IMR-90 (cell line): Measurements from ENCODE around the gene MRPL20. TPM values are rescaled to one million over a fixed set of nuclear protein-coding genes. Genes with fewer than 3 reads are reported as not detected.

Experiments
- ATAC-seq: fragments of 200-7000 bp; cut with Tn5 transposase; 2 replicates; pipeline ENCODE4 v1.9.1; 2020; ENCODE audit warnings: low read depth, mild to moderate bottlenecking, moderate library complexity
- BruUV-seq: library from RNA; stranded (reverse); fragments of 400-500 nt; replicated peaks from 2 replicates; lab custom pipeline; 2021; lab: Mats Ljungman, UMichigan
- CTCF ChIA-PET: fragments of 300-600 bp; formaldehyde crosslinking; extraction: SDS; loops from one replicate; lab custom pipeline; 2021; ENCODE audit warnings: antibody characterized with exemption; lab: Yijun Ruan, JAX
- POLR2A ChIA-PET: fragments of 300-600 bp; sonication (Branson Sonifier 250); formaldehyde crosslinking; loops from one replicate; lab custom pipeline; 2022; ENCODE audit warnings: antibody characterized with exemption; ENCODE audit not compliant: unreplicated experiment; lab: Charles Lee
- DNase-seq: peaks from one replicate; pipeline ENCODE4 v3.0.0; 2013
- H2AFZ ChIP-seq: replicated peaks from 2 replicates; pipeline ENCODE3; 2013; ENCODE audit warnings: low read length, mild to moderate bottlenecking; ENCODE audit not compliant: poor library complexity
- H2AK5ac ChIP-seq: 2 replicates; pipeline ENCODE4 v1.6.1; 2013; ENCODE audit warnings: low read depth, low read length, inconsistent platforms
- H2AK9ac ChIP-seq: replicated peaks from 2 replicates; pipeline ENCODE3; 2013; ENCODE audit warnings: mild to moderate bottlenecking, low read depth, low read length, moderate library complexity; ENCODE audit not compliant: poor library complexity
- H2BK120ac ChIP-seq: 2 replicates; pipeline ENCODE4 v1.6.1; 2013; ENCODE audit warnings: low read depth, low read length, inconsistent platforms
- H2BK15ac ChIP-seq: 3 replicates; pipeline ENCODE4 v1.6.1; 2013; ENCODE audit warnings: low read depth, low read length, inconsistent platforms
- H2BK20ac ChIP-seq: 2 replicates; pipeline ENCODE4 v1.6.1; 2013; ENCODE audit warnings: low read depth, mild to moderate bottlenecking, inconsistent platforms, low read length, moderate library complexity
- H2BK5ac ChIP-seq: 2 replicates; pipeline ENCODE4 v1.6.1; 2013; ENCODE audit warnings: mild to moderate bottlenecking, low read depth, low read length, inconsistent platforms; ENCODE audit not compliant: poor library complexity, severe bottlenecking
- H3K14ac ChIP-seq: replicated peaks from 2 replicates; pipeline ENCODE4 v1.6.1; 2013; ENCODE audit warnings: low read depth, low read length, inconsistent platforms
- H3K18ac ChIP-seq: 2 replicates; pipeline ENCODE4 v1.6.1; 2013; ENCODE audit warnings: low read depth, low read length, control low read depth
- H3K23ac ChIP-seq: 2 replicates; pipeline ENCODE4 v1.6.1; 2013; ENCODE audit warnings: low read depth, low read length, inconsistent platforms
- H3K27ac ChIP-seq: 2 replicates; pipeline ENCODE4 v1.5.1; 2013; ENCODE audit warnings: mild to moderate bottlenecking, control low read depth, low read length; ENCODE audit not compliant: insufficient read depth
- H3K27me3 ChIP-seq: 2 replicates; pipeline ENCODE4 v1.6.1; 2013; ENCODE audit warnings: low read length; ENCODE audit not compliant: control insufficient read depth, insufficient read depth
- H3K36me3 ChIP-seq: 2 replicates; pipeline ENCODE4 v1.6.1; 2013; ENCODE audit warnings: low read length, mixed read lengths; ENCODE audit not compliant: control insufficient read depth, insufficient read depth
- H3K4ac ChIP-seq: 2 replicates; pipeline ENCODE4 v1.6.1; 2013; ENCODE audit warnings: low read depth, low read length, inconsistent platforms
- H3K4me1 ChIP-seq: 2 replicates; pipeline ENCODE4 v1.6.1; 2013; ENCODE audit warnings: low read length, mixed read lengths; ENCODE audit not compliant: control insufficient read depth, insufficient read depth
- H3K4me2 ChIP-seq: 2 replicates; pipeline ENCODE4 v1.6.1; 2013; ENCODE audit warnings: low read depth, mild to moderate bottlenecking, control low read depth, low read length, moderate library complexity
- H3K4me3 ChIP-seq: 2 replicates; pipeline ENCODE4 v1.5.1; 2013; ENCODE audit warnings: low read depth, mild to moderate bottlenecking, control low read depth, low read length, moderate library complexity; ENCODE audit not compliant: insufficient read depth
- H3K56ac ChIP-seq: 2 replicates; pipeline ENCODE4 v1.6.1; 2013; ENCODE audit warnings: low read length, inconsistent platforms; ENCODE audit not compliant: insufficient read depth; ENCODE audit errors: extremely low read depth
- H3K79me1 ChIP-seq, 2 experiments: 2 replicates each; pipeline ENCODE4 v1.6.1; 2013; ENCODE audit warnings: low read length in 2 of 2, inconsistent platforms in 1 of 2, low read depth in 1 of 2
- H3K9ac ChIP-seq: 2 replicates; pipeline ENCODE4 v1.6.1; 2013; ENCODE audit warnings: low read depth, low read length, control low read depth
- H3K9me1 ChIP-seq: 2 replicates; pipeline ENCODE4 v1.6.1; 2013; ENCODE audit warnings: low read length, inconsistent platforms; ENCODE audit not compliant: insufficient read depth
- H3K9me3 ChIP-seq: 2 replicates; pipeline ENCODE4 v1.6.1; 2013; ENCODE audit warnings: low read length; ENCODE audit not compliant: control insufficient read depth, insufficient read depth
- H4K20me1 ChIP-seq: 2 replicates; pipeline ENCODE4 v1.6.1; 2013; ENCODE audit warnings: low read length, inconsistent platforms; ENCODE audit not compliant: insufficient read depth
- H4K5ac ChIP-seq: 2 replicates; pipeline ENCODE4 v1.6.1; 2013; ENCODE audit warnings: mild to moderate bottlenecking, low read depth, low read length, control low read depth
- H4K8ac ChIP-seq, 2 experiments: 2 replicates each; pipeline ENCODE4 v1.6.1; 2013; ENCODE audit warnings: low read depth in 2 of 2, low read length in 2 of 2, control low read depth in 1 of 2, inconsistent platforms in 1 of 2
- H4K91ac ChIP-seq: 2 replicates; pipeline ENCODE4 v1.6.1; 2013; ENCODE audit warnings: low read depth, low read length, inconsistent platforms; ENCODE audit not compliant: insufficient read depth
- BHLHE40 ChIP-seq: fragments of 150-350 bp; IDR thresholded peaks from 2 replicates; pipeline ENCODE4 v1.6.1; 2016; ENCODE audit warnings: mild to moderate bottlenecking, low read depth, low read length
- CHD1 ChIP-seq: IDR thresholded peaks from 2 replicates; pipeline ENCODE4 v1.6.1; 2012; ENCODE audit warnings: low read depth, low read length, improper control_type of control experiment
- FOS ChIP-seq: fragments of 150-350 bp; IDR thresholded peaks from 2 replicates; pipeline ENCODE4 v1.6.1; 2016; ENCODE audit warnings: low read depth, low read length
- MAFK ChIP-seq: IDR thresholded peaks from 2 replicates; pipeline ENCODE4 v1.6.1; 2012; ENCODE audit warnings: low read depth, low read length, improper control_type of control experiment
- MAZ ChIP-seq: IDR thresholded peaks from 2 replicates; pipeline ENCODE4 v1.6.1; 2012; ENCODE audit warnings: low read depth, mild to moderate bottlenecking, low read length, improper control_type of control experiment, moderate library complexity, borderline replicate concordance
- MXI1 ChIP-seq: IDR thresholded peaks from 2 replicates; pipeline ENCODE4 v1.6.1; 2012; ENCODE audit warnings: low read depth, mild to moderate bottlenecking, low read length, moderate library complexity, borderline replicate concordance
- NFE2L2 ChIP-seq: fragments of 150-350 bp; IDR thresholded peaks from 2 replicates; pipeline ENCODE4 v1.6.1; 2016; ENCODE audit warnings: low read depth, mild to moderate bottlenecking, low read length
- POLR2A ChIP-seq: IDR thresholded peaks from 2 replicates; pipeline ENCODE4 v1.6.1; 2012; ENCODE audit warnings: mild to moderate bottlenecking, low read depth, low read length
- RAD21 ChIP-seq: IDR thresholded peaks from 2 replicates; pipeline ENCODE4 v1.6.1; 2012; ENCODE audit warnings: low read length, improper control_type of control experiment
- RFX5 ChIP-seq: IDR thresholded peaks from 2 replicates; pipeline ENCODE4 v1.8.0; 2012; ENCODE audit warnings: low read depth, mild to moderate bottlenecking, low read length, moderate library complexity
- SMC3 ChIP-seq: fragments of 150-350 bp; IDR thresholded peaks from 2 replicates; pipeline ENCODE4 v1.6.1; 2016; ENCODE audit warnings: low read depth, mild to moderate bottlenecking, antibody characterized with exemption, low read length, moderate library complexity
- WGBS, 2 experiments: methylation state at CpG; one replicate each; pipeline versions ENCODE4 v1.1.5 to v1.1.7; 2013; ENCODE audit warnings: missing lambda C conversion rate in 2 of 2; ENCODE audit not compliant: insufficient read length in 1 of 2; ENCODE audit errors: extremely low coverage in 2 of 2; 5-methylcytosine and 5-hydroxymethylcytosine counted together
- dilution Hi-C: fragments of 300-500 bp; cut with HindIII; formaldehyde crosslinking; loops from one replicate; pipeline ENCODE4 v1.14.3; 2018; ENCODE audit warnings: low sequenced_read_pairs; ENCODE audit not compliant: unreplicated experiment
- in situ Hi-C: fragments of 300-500 bp; cut with MboI; formaldehyde crosslinking; loops from 3 replicates; pipeline ENCODE4 v1.14.3; 2019; ENCODE audit warnings: low sequenced_read_pairs, inconsistent platforms, mixed read lengths
- intact Hi-C: fragments of 100-400 bp; cut with micrococcal nuclease; formaldehyde crosslinking; loops from 2 replicates; pipeline ENCODE4 v1.10.0; 2022
- polyA plus RNA-seq, 3 experiments: library from polyadenylated mRNA; depleted of rRNA; stranded (reverse); fragments of >200 nt; gene quantifications; 2 replicates each; pipeline ENCODE4 v1.2.3, GENCODE V29; 2012; ENCODE audit warnings: low replicate concordance in 1 of 3
- total RNA-seq: library from RNA; depleted of rRNA; stranded (reverse); fragments of >200 nt; gene quantifications from 2 replicates; pipeline ENCODE4 v1.2.3, GENCODE V29; 2012
- TF ChIP-seq, protein P1 (sequence below): fragments of 150-350 bp; IDR thresholded peaks from 2 replicates; pipeline ENCODE4 v1.6.1; 2017; ENCODE audit warnings: mild to moderate bottlenecking, antibody characterized with exemption, low read length, low read depth
- TF ChIP-seq, protein P2 (sequence below): conservative IDR thresholded peaks from 2 replicates; pipeline ENCODE4 v1.5.1; 2012; ENCODE audit warnings: mild to moderate bottlenecking, low read depth, low read length, improper control_type of control experiment
- TF ChIP-seq, protein P3 (sequence below): fragments of 150-350 bp; IDR thresholded peaks from 2 replicates; pipeline ENCODE4 v1.6.1; 2016; ENCODE audit warnings: low read depth, mild to moderate bottlenecking, low read length, moderate library complexity, borderline replicate concordance

The MRPL20 gene
- total and polyA plus RNA-seq, 2 of the 4 experiments (the other 2 are of a cell fraction): 141 to 157 TPM

DNA sequence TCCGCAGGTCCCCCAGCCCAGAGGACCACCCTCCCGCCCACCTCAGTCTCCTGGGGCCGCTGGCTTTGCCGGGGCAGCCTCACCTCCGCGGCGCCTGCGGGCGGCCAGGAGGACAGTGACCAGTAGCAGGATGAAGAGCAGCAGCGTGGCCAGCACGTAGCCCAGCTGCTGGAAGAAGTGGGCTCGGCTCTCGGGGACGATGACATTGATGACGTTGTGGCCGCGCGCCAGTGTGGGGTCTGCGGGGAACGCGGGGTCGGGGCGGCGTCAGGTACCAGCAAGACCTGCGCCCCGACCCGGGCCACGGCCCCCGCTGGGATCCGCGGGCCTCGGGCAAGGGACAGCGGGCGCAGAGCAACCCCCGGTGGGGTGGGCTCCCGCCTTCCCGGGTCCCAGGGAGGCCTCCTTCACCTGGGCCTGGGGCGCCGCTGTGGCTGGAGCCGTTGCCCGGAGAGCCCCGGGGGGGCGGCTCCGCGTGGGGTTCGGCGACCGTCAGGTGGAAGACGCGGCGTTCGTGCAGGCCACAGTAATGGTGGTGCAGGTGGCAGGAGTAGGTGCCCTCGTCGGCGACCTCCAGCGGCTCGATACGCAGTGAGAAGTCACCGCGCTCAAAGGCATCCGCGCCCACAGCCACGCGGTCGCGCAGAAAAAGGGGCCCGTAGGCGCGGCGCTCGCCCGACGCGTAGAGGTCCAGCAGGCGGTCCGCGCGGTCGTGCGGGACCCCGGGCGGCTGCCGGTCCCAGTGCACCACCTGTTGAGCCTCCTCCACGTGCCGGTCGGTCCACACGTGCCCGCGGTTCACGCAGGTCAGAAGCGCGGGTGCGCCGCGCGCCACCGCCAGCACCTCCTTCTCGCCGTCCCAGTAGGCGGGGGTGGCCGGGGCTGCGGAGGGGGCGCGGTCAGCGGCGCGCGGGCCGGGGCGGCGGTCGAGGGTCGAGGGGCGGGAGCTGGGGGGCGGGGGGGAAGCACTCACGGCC, 52.5 kb downstream of the MRPL20 start:
- H2AK5ac ChIP-seq: no peak overlapping the region
- peaks cover 8 to 24% of the 10 kb centered on the region in 2 experiments; a peak in 3 of 4 replicates for H3K79me1 ChIP-seq
- intact Hi-C loops: loop anchor here (5.0 kb wide), 1 partner anchor 47 kb away; the partner anchor contains the start of genes ACAP3 and PUSL1
- ChIA-PET POLR2A (no interaction called here), CTCF (no interaction called here)
- H4K91ac ChIP-seq: no peak overlapping the region
- peaks cover 55% of the 10 kb centered on the region for H4K20me1 ChIP-seq
- H3K4ac ChIP-seq: no peak overlapping the region
- peaks cover 39% of the 10 kb centered on the region for H3K36me3 ChIP-seq
- H3K23ac ChIP-seq: no peak overlapping the region
- no peak overlapping the region for H2BK5ac ChIP-seq
- no peak overlapping the region for H4K8ac ChIP-seq
- H2BK15ac ChIP-seq: no peak overlapping the region
- H3K4me1 ChIP-seq: peaks cover 30% of the 10 kb centered on the region
- in situ Hi-C loops: no loop called here
- DNase-seq (no peak), ATAC-seq (no peak)
- no peaks in the 10 kb centered on the region for H3K27me3 ChIP-seq
- H3K18ac ChIP-seq: no peak overlapping the region
- H2BK120ac ChIP-seq: no peak overlapping the region
- WGBS, 2 experiments: 79% methylated on average over 31 of the region's 116 CpGs; no CpG with 5 or more reads in 1 of the 2 experiments
- H3K56ac ChIP-seq: no peak overlapping the region
- no peak overlapping the region; the same call in 1 of the 2 replicates for H3K4me2 ChIP-seq
- H2AK9ac ChIP-seq: peak overlapping the region; percentile 61
- H2AFZ ChIP-seq: peak overlapping the region; percentile 58
- no peak overlapping the region; the same call in 1 of the 2 replicates for H3K14ac ChIP-seq
- no peak overlapping the region for H3K27ac ChIP-seq
- no peak overlapping the region for H3K9ac ChIP-seq
- no peak overlapping the region; the same call in 1 of the 2 replicates for H3K4me3 ChIP-seq
- H3K9me1 ChIP-seq: no peaks in the 10 kb centered on the region
- dilution Hi-C loops: no loop called here
- no TSS peak for BruUV-seq
- H3K9me3 ChIP-seq: no peaks in the 10 kb centered on the region
- no peak overlapping the region for H2BK20ac ChIP-seq
- H4K5ac ChIP-seq: no peak overlapping the region
- TF ChIP-seq POLR2A (no peak), RFX5 (no peak), SMC3 (no peak), RAD21 (no peak), FOS (no peak), NFE2L2 (no peak), CHD1 (no peak), BHLHE40 (no peak), MAZ (no peak), MAFK (no peak), MXI1 (no peak)
- TF ChIP-seq, protein P1, sequence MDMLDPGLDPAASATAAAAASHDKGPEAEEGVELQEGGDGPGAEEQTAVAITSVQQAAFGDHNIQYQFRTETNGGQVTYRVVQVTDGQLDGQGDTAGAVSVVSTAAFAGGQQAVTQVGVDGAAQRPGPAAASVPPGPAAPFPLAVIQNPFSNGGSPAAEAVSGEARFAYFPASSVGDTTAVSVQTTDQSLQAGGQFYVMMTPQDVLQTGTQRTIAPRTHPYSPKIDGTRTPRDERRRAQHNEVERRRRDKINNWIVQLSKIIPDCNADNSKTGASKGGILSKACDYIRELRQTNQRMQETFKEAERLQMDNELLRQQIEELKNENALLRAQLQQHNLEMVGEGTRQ: no peak
- TF ChIP-seq, protein P2, sequence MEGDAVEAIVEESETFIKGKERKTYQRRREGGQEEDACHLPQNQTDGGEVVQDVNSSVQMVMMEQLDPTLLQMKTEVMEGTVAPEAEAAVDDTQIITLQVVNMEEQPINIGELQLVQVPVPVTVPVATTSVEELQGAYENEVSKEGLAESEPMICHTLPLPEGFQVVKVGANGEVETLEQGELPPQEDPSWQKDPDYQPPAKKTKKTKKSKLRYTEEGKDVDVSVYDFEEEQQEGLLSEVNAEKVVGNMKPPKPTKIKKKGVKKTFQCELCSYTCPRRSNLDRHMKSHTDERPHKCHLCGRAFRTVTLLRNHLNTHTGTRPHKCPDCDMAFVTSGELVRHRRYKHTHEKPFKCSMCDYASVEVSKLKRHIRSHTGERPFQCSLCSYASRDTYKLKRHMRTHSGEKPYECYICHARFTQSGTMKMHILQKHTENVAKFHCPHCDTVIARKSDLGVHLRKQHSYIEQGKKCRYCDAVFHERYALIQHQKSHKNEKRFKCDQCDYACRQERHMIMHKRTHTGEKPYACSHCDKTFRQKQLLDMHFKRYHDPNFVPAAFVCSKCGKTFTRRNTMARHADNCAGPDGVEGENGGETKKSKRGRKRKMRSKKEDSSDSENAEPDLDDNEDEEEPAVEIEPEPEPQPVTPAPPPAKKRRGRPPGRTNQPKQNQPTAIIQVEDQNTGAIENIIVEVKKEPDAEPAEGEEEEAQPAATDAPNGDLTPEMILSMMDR: no peak
- TF ChIP-seq, protein P3, sequence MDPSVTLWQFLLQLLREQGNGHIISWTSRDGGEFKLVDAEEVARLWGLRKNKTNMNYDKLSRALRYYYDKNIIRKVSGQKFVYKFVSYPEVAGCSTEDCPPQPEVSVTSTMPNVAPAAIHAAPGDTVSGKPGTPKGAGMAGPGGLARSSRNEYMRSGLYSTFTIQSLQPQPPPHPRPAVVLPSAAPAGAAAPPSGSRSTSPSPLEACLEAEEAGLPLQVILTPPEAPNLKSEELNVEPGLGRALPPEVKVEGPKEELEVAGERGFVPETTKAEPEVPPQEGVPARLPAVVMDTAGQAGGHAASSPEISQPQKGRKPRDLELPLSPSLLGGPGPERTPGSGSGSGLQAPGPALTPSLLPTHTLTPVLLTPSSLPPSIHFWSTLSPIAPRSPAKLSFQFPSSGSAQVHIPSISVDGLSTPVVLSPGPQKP: no peak
